ENCODE data around the gene HTR4. TPM values are rescaled to one million over a fixed set of nuclear protein-coding genes. Genes with fewer than 3 reads are reported as not detected.

Gene HTR4, protein sequence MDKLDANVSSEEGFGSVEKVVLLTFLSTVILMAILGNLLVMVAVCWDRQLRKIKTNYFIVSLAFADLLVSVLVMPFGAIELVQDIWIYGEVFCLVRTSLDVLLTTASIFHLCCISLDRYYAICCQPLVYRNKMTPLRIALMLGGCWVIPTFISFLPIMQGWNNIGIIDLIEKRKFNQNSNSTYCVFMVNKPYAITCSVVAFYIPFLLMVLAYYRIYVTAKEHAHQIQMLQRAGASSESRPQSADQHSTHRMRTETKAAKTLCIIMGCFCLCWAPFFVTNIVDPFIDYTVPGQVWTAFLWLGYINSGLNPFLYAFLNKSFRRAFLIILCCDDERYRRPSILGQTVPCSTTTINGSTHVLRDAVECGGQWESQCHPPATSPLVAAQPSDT
- not detected in 2 replicates for total RNA-seq (2022)
- percentile 15 among the genes with signal in this experiment for Bru-seq, nascent RNA
- BruChase-seq, experiment 1, labeled RNA remaining after a 6-hour chase = percentile 8 among the genes with signal in this experiment
- BruChase-seq, experiment 2, labeled RNA remaining after a 2-hour chase = percentile 9 among the genes with signal in this experiment
- long read RNA-seq = 0 reads

DNA sequence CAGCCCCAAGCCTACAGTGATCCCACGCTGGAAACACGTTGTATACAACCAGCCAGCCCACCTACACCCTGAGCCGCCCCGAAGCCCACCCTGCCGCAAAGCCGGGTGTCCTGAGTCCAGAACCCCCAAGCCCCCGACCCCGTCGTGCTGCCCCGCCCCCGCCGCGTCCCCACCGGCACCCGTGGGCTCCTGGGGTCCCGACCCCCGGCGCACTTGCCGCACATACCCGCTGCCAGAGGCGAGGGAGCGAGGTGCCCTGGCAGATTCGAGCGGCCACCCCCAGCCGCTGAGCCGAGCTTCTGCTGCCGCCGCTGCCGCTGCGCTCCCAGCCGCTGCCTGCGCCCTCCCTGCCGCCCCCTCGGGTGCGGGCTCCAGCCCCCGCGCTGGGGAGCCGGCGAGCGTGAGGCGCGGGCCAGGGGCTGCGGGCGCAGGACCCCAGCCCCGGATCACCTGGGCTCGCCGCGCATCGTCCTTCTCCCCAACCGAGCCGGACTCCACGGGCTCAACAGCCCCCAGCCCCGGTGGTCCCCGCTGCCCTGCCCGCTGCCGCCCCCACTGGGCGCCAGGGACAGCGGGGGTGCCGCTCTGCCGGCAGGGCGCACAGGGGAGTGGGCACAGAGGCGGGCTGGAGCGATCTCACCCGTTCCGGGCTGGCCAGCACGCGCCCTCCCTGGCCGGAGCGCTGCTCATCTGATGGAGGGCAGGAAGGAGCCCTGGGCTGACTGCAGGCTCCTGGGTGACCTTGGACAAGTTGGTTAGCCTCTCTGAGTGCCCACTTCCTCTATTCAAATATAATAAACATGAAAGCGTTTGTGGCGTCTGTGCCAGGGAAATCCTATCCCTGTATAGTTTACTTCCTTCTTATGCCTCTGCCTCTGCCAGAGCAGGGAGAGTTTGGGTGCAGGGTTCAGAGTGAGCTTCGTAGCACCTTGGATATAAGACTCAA lies at the start of gene HTR4:
Gene HTR4 (minus strand): TSS at position 692 of the 946 bp plus-strand sequence. CDS start 17,513 bp downstream, outside the sequence.
- peak; percentile 6 for DNase-seq
- H3K4me1 Mint-ChIP-seq (ENCODE audit: low read depth, unreplicated experiment) = peaks cover 8% of the 10 kb centered on the region
- no peak within 1 kb of the TSS for H3K4me3 Mint-ChIP-seq (ENCODE audit: low read depth, unreplicated experiment)
- peaks cover 86% of the 10 kb centered on the region for H3K27me3 Mint-ChIP-seq (ENCODE audit: unreplicated experiment)
- CTCF ChIA-PET = no interaction called here
- no peaks in the 10 kb centered on the region for H3K9me3 Mint-ChIP-seq (ENCODE audit: low read depth, unreplicated experiment)
- no peak within 1 kb of the TSS for H3K27ac Mint-ChIP-seq (ENCODE audit: unreplicated experiment)
- TF ChIP-seq, protein P1, sequence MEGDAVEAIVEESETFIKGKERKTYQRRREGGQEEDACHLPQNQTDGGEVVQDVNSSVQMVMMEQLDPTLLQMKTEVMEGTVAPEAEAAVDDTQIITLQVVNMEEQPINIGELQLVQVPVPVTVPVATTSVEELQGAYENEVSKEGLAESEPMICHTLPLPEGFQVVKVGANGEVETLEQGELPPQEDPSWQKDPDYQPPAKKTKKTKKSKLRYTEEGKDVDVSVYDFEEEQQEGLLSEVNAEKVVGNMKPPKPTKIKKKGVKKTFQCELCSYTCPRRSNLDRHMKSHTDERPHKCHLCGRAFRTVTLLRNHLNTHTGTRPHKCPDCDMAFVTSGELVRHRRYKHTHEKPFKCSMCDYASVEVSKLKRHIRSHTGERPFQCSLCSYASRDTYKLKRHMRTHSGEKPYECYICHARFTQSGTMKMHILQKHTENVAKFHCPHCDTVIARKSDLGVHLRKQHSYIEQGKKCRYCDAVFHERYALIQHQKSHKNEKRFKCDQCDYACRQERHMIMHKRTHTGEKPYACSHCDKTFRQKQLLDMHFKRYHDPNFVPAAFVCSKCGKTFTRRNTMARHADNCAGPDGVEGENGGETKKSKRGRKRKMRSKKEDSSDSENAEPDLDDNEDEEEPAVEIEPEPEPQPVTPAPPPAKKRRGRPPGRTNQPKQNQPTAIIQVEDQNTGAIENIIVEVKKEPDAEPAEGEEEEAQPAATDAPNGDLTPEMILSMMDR (IDR thresholded peaks at IDR 0.05; ENCODE audit: unreplicated experiment) = no peak
- BruUV-seq (replicated peaks) = no TSS peak
- no peaks in the 10 kb centered on the region for H3K36me3 Mint-ChIP-seq (ENCODE audit: insufficient read depth, unreplicated experiment)
- intact Hi-C loops (cut with micrococcal nuclease; ENCODE audit: unreplicated experiment) = no loop called here

DNA sequence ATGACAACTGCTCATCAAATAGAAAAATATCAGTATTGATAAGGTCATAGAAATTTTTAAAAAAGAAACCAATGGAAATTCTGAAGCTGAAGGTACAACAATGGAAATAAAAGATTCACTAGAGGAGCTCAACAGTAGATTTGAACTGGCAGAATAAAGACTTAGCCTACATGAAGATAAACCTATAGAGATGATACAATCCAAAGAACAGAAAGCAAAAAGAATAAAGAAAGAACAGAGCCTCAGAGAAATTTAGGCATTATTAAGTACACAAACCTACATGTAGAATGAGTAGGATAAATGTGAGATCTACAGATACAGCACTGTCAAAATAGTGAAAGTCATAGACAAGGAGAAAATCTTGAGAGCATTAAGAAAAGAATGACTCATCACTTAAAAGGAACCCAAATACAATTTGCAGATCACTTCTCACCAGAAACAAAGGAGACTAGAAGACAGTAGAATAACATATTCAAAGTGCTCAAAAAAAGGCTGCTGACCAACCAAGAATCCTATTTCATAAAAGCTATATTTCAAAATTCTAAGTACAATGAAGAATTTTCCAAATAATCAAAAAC lies 47.8 kb upstream of the HTR4 start:
- BruUV-seq (replicated peaks) = no TSS peak
- intact Hi-C loops (cut with micrococcal nuclease; ENCODE audit: unreplicated experiment) = no loop called here
- Mint-ChIP-seq H3K27me3 (ENCODE audit: unreplicated experiment) (peaks cover 3% of the 10 kb centered on the region), H3K36me3 (ENCODE audit: insufficient read depth, unreplicated experiment) (no peaks in the 10 kb centered on the region), H3K4me3 (ENCODE audit: low read depth, unreplicated experiment) (no peak overlapping the region), H3K9me3 (ENCODE audit: low read depth, unreplicated experiment) (no peaks in the 10 kb centered on the region), H3K27ac (ENCODE audit: unreplicated experiment) (no peak overlapping the region), H3K4me1 (ENCODE audit: low read depth, unreplicated experiment) (no peaks in the 10 kb centered on the region)
- TF ChIP-seq, protein P1 (IDR thresholded peaks at IDR 0.05; ENCODE audit: unreplicated experiment) = no peak
- DNase-seq = no peak
- CTCF ChIA-PET = interaction anchor here (0.6 to 0.7 kb wide), 2 partner anchors 29 to 619 kb away, joined by 3 to 4 read pairs; no protein-coding TSS in a partner anchor

DNA sequence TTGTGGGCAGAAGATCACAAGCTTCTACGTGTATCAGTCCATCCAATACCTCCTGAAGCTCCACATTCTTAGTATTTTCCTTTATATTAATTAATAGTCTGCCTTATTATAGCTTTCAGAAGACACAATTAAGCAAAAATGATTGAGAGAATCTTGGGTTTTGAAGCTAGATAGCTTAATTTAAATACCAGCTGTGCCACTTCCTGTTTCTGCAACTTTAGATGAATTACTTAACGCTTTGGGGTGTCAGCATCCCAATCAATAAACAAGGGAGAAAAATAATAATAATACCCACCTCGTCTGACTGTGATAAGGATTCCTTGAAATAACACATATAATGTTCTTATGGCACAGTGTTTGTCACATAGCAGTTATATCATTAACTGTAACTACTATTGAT lies 44.7 kb upstream of the HTR4 start:
- no peaks in the 10 kb centered on the region for H3K4me1 Mint-ChIP-seq (ENCODE audit: low read depth, unreplicated experiment)
- no peak for DNase-seq
- no TSS peak for BruUV-seq (replicated peaks)
- H3K27ac Mint-ChIP-seq (ENCODE audit: unreplicated experiment) = no peak overlapping the region
- TF ChIP-seq, protein P1 (IDR thresholded peaks at IDR 0.05; ENCODE audit: unreplicated experiment) = no peak
- intact Hi-C loops (cut with micrococcal nuclease; ENCODE audit: unreplicated experiment) = no loop called here
- H3K27me3 Mint-ChIP-seq (ENCODE audit: unreplicated experiment) = peaks cover 23% of the 10 kb centered on the region
- CTCF ChIA-PET = no interaction called here
- no peaks in the 10 kb centered on the region for H3K36me3 Mint-ChIP-seq (ENCODE audit: insufficient read depth, unreplicated experiment)
- no peaks in the 10 kb centered on the region for H3K9me3 Mint-ChIP-seq (ENCODE audit: low read depth, unreplicated experiment)
- H3K4me3 Mint-ChIP-seq (ENCODE audit: low read depth, unreplicated experiment) = no peak overlapping the region

DNA sequence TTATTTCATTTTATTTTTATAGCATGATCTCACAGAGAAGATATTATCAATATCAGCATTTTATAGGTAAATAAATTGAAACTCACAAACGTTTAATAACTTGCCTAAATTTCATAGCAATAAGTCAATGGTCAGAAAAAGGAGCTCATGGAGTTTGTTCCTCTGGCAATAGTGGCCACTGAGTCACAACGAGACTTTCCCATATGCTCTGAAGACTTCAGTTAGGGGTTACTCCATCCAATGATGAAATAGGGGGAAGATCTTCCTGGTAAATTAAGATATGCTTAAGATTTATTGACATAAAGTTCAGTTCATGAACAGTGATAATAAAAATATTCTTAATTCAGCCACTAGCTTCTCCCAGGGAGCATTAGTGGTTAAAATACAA lies 43.5 kb upstream of the HTR4 start:
- BruUV-seq (replicated peaks) = no TSS peak

More for the DNA sequence above, 43.5 kb upstream of the HTR4 start:
- no peaks in the 10 kb centered on the region for H3K9me3 Mint-ChIP-seq (ENCODE audit: low read depth, unreplicated experiment)
- H3K27ac Mint-ChIP-seq (ENCODE audit: unreplicated experiment) = no peak overlapping the region
- CTCF ChIA-PET = interaction anchor here (1.1 kb wide), 1 partner anchor 11 kb away, joined by 3 read pairs; no protein-coding TSS in a partner anchor
- intact Hi-C loops (cut with micrococcal nuclease; ENCODE audit: unreplicated experiment) = no loop called here
- peaks cover 24% of the 10 kb centered on the region for H3K27me3 Mint-ChIP-seq (ENCODE audit: unreplicated experiment)
- H3K36me3 Mint-ChIP-seq (ENCODE audit: insufficient read depth, unreplicated experiment) = no peaks in the 10 kb centered on the region
- DNase-seq = no peak
- H3K4me3 Mint-ChIP-seq (ENCODE audit: low read depth, unreplicated experiment) = no peak overlapping the region
- TF ChIP-seq, protein P1 (IDR thresholded peaks at IDR 0.05; ENCODE audit: unreplicated experiment) = no peak
- H3K4me1 Mint-ChIP-seq (ENCODE audit: low read depth, unreplicated experiment) = no peaks in the 10 kb centered on the region

Data from Calu3 (cell line).